Esophagus (tissue), 2 donors: Measurements from ENCODE around the gene LATS1. TPM values are rescaled to one million over a fixed set of nuclear protein-coding genes. Genes with fewer than 3 reads are reported as not detected.
"Not testable (repeated sequence)": the region's sequence is repeated elsewhere in the genome, so short reads cannot be mapped to it uniquely, and the experiment has no call there.

Experiments
- H3K27ac ChIP-seq, 2 donors: one replicate each; pipeline ENCODE4 v1.5.1; 2013; ENCODE audit warnings: low read depth in 2 of 2, mild to moderate bottlenecking in 2 of 2, inconsistent platforms in 1 of 2, low read length in 1 of 2, moderate library complexity in 1 of 2
- H3K27me3 ChIP-seq, 2 donors: one replicate each; pipeline ENCODE4 v1.6.1; 2013; ENCODE audit warnings: low read length in 2 of 2, control low read depth in 1 of 2, mild to moderate bottlenecking in 1 of 2; ENCODE audit not compliant: insufficient read depth in 2 of 2, control insufficient read depth in 1 of 2
- H3K36me3 ChIP-seq, 2 donors: one replicate each; pipeline ENCODE4 v1.6.1; 2013; ENCODE audit warnings: low read length in 1 of 2; ENCODE audit not compliant: control insufficient read depth in 2 of 2, insufficient read depth in 2 of 2
- H3K4me1 ChIP-seq, 2 donors: one replicate each; pipeline ENCODE4 v1.6.1; 2013; ENCODE audit warnings: low read length in 1 of 2; ENCODE audit not compliant: control insufficient read depth in 2 of 2, insufficient read depth in 2 of 2
- H3K4me3 ChIP-seq, 2 donors: one replicate each; pipeline ENCODE4 v1.5.1; 2013; ENCODE audit warnings: low read length in 2 of 2, mild to moderate bottlenecking in 2 of 2, low read depth in 1 of 2, moderate library complexity in 1 of 2
- H3K9me3 ChIP-seq, 2 donors: one replicate each; pipeline ENCODE4 v1.6.1; 2013; ENCODE audit warnings: mild to moderate bottlenecking in 2 of 2, low read depth in 1 of 2, low read length in 1 of 2, moderate library complexity in 1 of 2; ENCODE audit not compliant: control insufficient read depth in 2 of 2, insufficient read depth in 1 of 2
- WGBS, 2 donors: extraction: QIAGEN DNeasy Blood & Tissue Kit; methylation state at CpG; one replicate each; pipeline ENCODE4 v1.1.7; 2013; 5-methylcytosine and 5-hydroxymethylcytosine counted together
- polyA plus RNA-seq, 2 donors: library from polyadenylated mRNA; stranded (reverse); fragments of 200-250 nt; gene quantifications; one replicate each; pipeline ENCODE4 v1.2.3, GENCODE V29; 2013
- donor health status: healthy with polysubstance abuse.
- donor health status: Bipolar disorder and iron deficiency.

The LATS1 gene
- polyA plus RNA-seq, 2 donors = 4.0 to 4.8 TPM

DNA sequence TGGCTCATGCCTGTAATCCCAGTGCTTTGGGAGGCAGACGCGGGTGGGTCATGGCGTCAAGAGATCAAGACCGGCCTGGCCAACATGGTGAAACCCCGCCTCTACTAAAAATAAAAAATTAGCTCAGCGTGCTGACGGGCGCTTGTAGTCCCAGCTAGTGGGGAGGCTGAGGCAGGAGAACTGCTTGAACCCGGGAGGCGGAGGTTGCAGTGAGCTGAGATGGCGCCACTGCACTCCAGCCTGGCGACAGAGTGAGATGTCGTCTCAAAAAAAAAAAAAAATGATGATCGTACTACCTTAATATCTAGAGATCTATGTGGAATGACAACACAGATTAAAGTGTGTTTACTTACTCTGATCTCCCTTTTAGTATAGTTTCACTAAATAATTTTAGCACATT is 36.1 kb downstream of the LATS1 start:
- H3K4me3 ChIP-seq, H3K4me1 ChIP-seq, H3K9me3 ChIP-seq, H3K27me3 ChIP-seq, H3K27ac ChIP-seq: not testable (repeated sequence)
- peaks cover 9 to 11% of the 10 kb centered on the region in 2 donors for H3K36me3 ChIP-seq
- WGBS, 2 donors = 95 to 96% methylated on average over 14 of the region's 14 CpGs

- no peak overlapping the region for H3K27ac ChIP-seq
- H3K4me1 ChIP-seq = no peaks in the 10 kb centered on the region
- no peaks in the 10 kb centered on the region for H3K9me3 ChIP-seq
- peaks cover 9 to 14% of the 10 kb centered on the region in 2 donors for H3K36me3 ChIP-seq
- H3K4me3 ChIP-seq = no peak overlapping the region
- no peaks in the 10 kb centered on the region for H3K27me3 ChIP-seq
Observed at GRCh38 chr6:149681209-149681608, 36.7 kb downstream of the LATS1 start.

DNA sequence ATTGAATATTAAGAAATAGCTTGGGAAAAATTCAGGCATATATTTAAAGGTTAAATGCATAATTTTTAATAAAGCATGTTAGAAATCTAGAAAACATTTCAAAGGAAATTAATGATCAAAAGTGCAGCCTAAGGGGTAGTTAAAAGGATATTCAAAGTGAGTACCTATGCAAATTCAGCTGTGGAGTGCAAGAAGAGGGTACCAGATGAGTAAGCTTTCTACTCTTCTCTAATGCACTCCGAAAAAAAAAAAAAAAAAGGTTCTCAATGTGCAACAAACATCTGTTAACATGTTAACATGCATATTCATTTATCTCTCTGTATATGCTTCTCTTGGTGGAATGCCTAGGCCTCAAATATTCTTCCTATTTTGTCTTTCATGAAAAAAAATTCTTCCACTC is 37.4 kb downstream of the LATS1 start:
- WGBS, 2 donors = 43 to 54% methylated on average over 1 of the region's 1 CpG
- Histone ChIP-seq H3K27me3 (no peaks in the 10 kb centered on the region), H3K27ac (no peak overlapping the region), H3K36me3 (peaks cover 9 to 14% of the 10 kb centered on the region in 2 donors), H3K4me1 (no peaks in the 10 kb centered on the region), H3K4me3 (no peak overlapping the region), H3K9me3 (no peaks in the 10 kb centered on the region)

GRCh38 chr6:149672265-149672664 is 45.6 kb downstream of the LATS1 start:
- not testable (repeated sequence) for H3K27ac ChIP-seq, H3K27me3 ChIP-seq, H3K9me3 ChIP-seq, H3K4me3 ChIP-seq, H3K4me1 ChIP-seq
- peaks cover 0 to 14% of the 10 kb centered on the region in 2 donors for H3K36me3 ChIP-seq

DNA sequence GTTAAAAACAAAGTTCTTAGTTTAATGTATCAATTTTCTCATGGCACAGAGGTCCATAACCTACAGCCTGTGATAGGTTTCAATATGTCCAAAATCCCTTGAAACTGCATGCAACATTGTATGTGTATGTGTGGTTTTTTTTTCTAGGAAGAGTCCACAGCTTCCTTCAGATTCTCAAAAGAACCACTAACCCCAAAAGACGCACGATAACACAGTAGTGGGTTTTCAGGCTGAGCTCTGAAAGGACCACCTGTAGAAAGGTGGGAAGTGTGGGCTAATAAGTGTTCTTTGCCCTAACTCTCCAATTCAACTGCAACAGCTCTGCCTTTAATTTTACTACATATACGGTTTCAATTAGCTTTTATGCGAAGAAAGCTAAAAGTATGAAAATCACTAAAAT is 57.9 kb downstream of the LATS1 start:
- WGBS, 2 donors = 90 to 94% methylated on average over 4 of the region's 4 CpGs
- Histone ChIP-seq H3K4me1 (no peaks in the 10 kb centered on the region), H3K4me3 (no peak overlapping the region), H3K36me3 (peaks cover 2 to 7% of the 10 kb centered on the region in 2 donors), H3K27ac (no peak overlapping the region), H3K27me3 (no peaks in the 10 kb centered on the region), H3K9me3 (no peaks in the 10 kb centered on the region)

DNA sequence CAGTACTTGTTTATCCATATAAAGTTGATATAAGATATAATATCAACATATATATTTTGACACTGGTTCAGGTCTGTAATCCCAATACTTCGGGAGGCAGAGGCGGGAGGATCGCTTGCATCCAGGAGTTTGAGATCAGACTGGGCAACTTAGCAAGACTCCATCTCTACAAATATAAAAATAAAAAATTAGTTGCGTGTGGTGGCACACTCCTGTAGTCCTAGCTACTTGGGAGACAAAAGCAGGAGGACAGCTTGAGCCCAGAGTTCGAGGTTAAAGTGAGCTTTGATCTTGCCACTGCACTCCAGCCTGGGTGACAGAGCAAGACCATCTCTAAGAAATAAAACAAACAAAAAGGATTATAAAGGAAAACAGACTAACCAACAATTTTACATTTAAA is 60.5 kb downstream of the LATS1 start:
- WGBS, 2 donors = 98 to 99% methylated on average over 5 of the region's 5 CpGs
- Histone ChIP-seq H3K36me3 (peaks cover 2 to 3% of the 10 kb centered on the region in 2 donors), H3K4me3 (no peak overlapping the region)

DNA sequence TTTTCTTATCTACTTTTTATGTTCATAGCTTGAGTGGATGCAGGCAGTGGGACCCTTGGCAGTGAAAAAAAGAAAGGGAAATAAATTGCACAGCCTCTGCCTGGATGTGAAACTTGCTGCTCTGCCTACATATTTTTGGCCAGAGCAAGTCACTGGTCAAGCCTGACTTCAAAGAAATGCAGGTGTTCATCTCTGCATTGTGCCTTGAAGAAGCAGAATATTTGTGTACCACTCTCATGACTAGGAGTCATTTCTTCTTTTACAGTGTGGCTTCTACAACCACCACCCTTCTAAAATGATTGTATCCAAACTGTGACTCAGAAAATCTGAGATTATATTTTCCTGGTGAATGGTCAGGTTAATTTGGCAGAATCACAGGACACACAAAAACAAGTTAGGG is 66.8 kb downstream of the LATS1 start:
- Histone ChIP-seq H3K4me3 (no peak overlapping the region), H3K27me3 (no peaks in the 10 kb centered on the region), H3K4me1 (no peaks in the 10 kb centered on the region), H3K9me3 (no peaks in the 10 kb centered on the region), H3K27ac (no peak overlapping the region), H3K36me3 (no peaks in the 10 kb centered on the region)

More for the DNA sequence above, 60.5 kb downstream of the LATS1 start:
- Histone ChIP-seq H3K9me3 (no peaks in the 10 kb centered on the region), H3K4me1 (no peaks in the 10 kb centered on the region), H3K27me3 (no peaks in the 10 kb centered on the region), H3K27ac (no peak overlapping the region)

- H3K27ac ChIP-seq = peak within 1 kb of the TSS; percentile 86 to 96
- no peaks in the 10 kb centered on the region for H3K9me3 ChIP-seq
- H3K36me3 ChIP-seq = no peaks in the 10 kb centered on the region
- WGBS, 2 donors = 0 to 1% methylated on average over 69 of the region's 69 CpGs
- H3K4me3 ChIP-seq = peak within 1 kb of the TSS; percentile 90
- H3K4me1 ChIP-seq = no peaks in the 10 kb centered on the region
- H3K27me3 ChIP-seq = no peaks in the 10 kb centered on the region
Observed at GRCh38 chr6:149648148-149649145, 69.5 kb downstream of the LATS1 start, which contains the start of gene KATNA1. KATNA1 (minus strand) TSS chr6:149648714; CDS start chr6:149638547, 10,167 bp downstream.

GRCh38 chr6:149646599-149646998 is 71.3 kb downstream of the LATS1 start:
- Histone ChIP-seq H3K27me3 (no peaks in the 10 kb centered on the region), H3K4me3 (no peak overlapping the region), H3K27ac (no peak overlapping the region), H3K36me3 (no peaks in the 10 kb centered on the region), H3K9me3 (no peaks in the 10 kb centered on the region), H3K4me1 (peaks cover 2 to 3% of the 10 kb centered on the region in 2 donors)
- WGBS, 2 donors = 63 to 78% methylated on average over 3 of the region's 3 CpGs
